Heart left ventricle (tissue), 16 donors: ENCODE results near the gene PLSCR5. TPM values are rescaled to one million over a fixed set of nuclear protein-coding genes. Genes with fewer than 3 reads are reported as not detected.

Experiments used
- ATAC-seq, 4 donors: fragments of 200-7000 bp; cut with Tn5 transposase; one replicate each; pipeline ENCODE4 v1.9.1; 2020 to 2022; ENCODE audit warnings: moderate library complexity in 4 of 4, mild to moderate bottlenecking in 3 of 4, moderate number of reproducible peaks in 1 of 4
- DNase-seq, 5 donors: peaks; one replicate each; pipeline ENCODE4 v3.0.0-alpha.2; 2020
- H3K27ac ChIP-seq, 12 donors: fragments of 200-600 bp; sonication (generic) in 4 of 12; one replicate each; pipeline versions ENCODE4 v1.5.0 to v1.8.0; 2016 to 2022; ENCODE audit warnings: mild to moderate bottlenecking in 2 of 12
- H3K27me3 ChIP-seq, 9 donors: fragments of 200-600 bp; sonication (generic) in 2 of 9; one replicate each; pipeline versions ENCODE4 v1.5.1 to v1.8.0; 2016 to 2022; ENCODE audit warnings: mild to moderate bottlenecking in 3 of 9
- H3K36me3 ChIP-seq, 9 donors: fragments of 200-600 bp; sonication (generic) in 2 of 9; one replicate each; pipeline versions ENCODE4 v1.5.0 to v1.8.0; 2018 to 2022; ENCODE audit warnings: mild to moderate bottlenecking in 2 of 9
- H3K4me1 ChIP-seq, 12 donors: fragments of 200-600 bp; sonication (generic) in 4 of 12; one replicate each; pipeline versions ENCODE4 v1.5.0 to v1.8.0; 2016 to 2022; ENCODE audit warnings: mild to moderate bottlenecking in 3 of 12
- H3K4me3 ChIP-seq, 12 donors: fragments of 200-600 bp; sonication (generic) in 4 of 12; one replicate each; pipeline versions ENCODE4 v1.5.0 to v1.8.0; 2017 to 2022; ENCODE audit warnings: mild to moderate bottlenecking in 9 of 12, moderate library complexity in 4 of 12
- H3K9me3 ChIP-seq, 12 donors: fragments of 200-600 bp; sonication (generic) in 4 of 12; one replicate each; pipeline versions ENCODE4 v1.5.0 to v1.8.0; 2016 to 2022; ENCODE audit warnings: mild to moderate bottlenecking in 1 of 12
- POLR2A ChIP-seq, 2 donors: fragments of 450-650 bp; IDR thresholded peaks; one replicate each; pipeline ENCODE4 v1.6.1; 2017; ENCODE audit warnings: antibody characterized with exemption in 2 of 2, mild to moderate bottlenecking in 2 of 2, moderate library complexity in 2 of 2
- WGBS, 4 donors: extraction: QIAGEN DNeasy Blood & Tissue Kit in 2 of 4; methylation state at CpG; one replicate each; pipeline versions ENCODE4 v1.1.5 to v1.1.7; 2013 to 2018; 5-methylcytosine and 5-hydroxymethylcytosine counted together
- intact Hi-C, 10 donors: fragments of 100-400 bp; cut with DNase I; formaldehyde crosslinking; loops; one replicate each; pipeline versions ENCODE4 v1.11.1 to v1.14.2; 2022
- polyA plus RNA-seq, 2 donors: library from polyadenylated mRNA; stranded (reverse); fragments of 200-250 nt; gene quantifications; one replicate each; pipeline ENCODE4 v1.2.3, GENCODE V29; 2013
- total RNA-seq, 9 donors: library from RNA; depleted of rRNA in 2 of 9; stranded (reverse); fragments of >200 nt in 2 of 9; fragmentation: NEBNext Ultra II Directional in 3 of 9; extraction: Animal tissue kit (Norgen Biotek cat#: 25700) in 3 of 9; gene quantifications; one replicate each; pipeline versions ENCODE4 v1.1.0 to v1.2.4, GENCODE V29; 2016 to 2023
- TF ChIP-seq, protein P1 (sequence below), 12 donors: fragments of 200-600 bp; sonication (generic) in 4 of 12; IDR thresholded peaks; one replicate each; pipeline versions ENCODE4 v1.5.0 to v1.8.0; 2018 to 2022; ENCODE audit warnings: antibody characterized with exemption in 12 of 12, mild to moderate bottlenecking in 5 of 12
- donor health status: ischemic (EF 13 %, LVEDD 7.1; RV severe dilation, severe dysfunction).
- donor health status: healthy with polysubstance abuse.
- donor health status: DM: no; HTN: yes; CAD: no.
- donor health status: DM: no; HTN: no; CAD: no.
- donor health status: ischemic (EF 25% LVEDD 6.9; RV normal size, moderate dysfunction).
- donor health status: ischemic (EF 25% LVEDD 5.7; RV mildly dilated, moderate dysfunction).
- donor health status: healthy.
- donor health status: DM: yes; HTN: yes; CAD: no.
- donor health status: ischemic (EF 35%, LVEDD 5.7; RV mildly dilated, moderate dysfunction).
- donor health status: nonischemic (EF 11% LVEDD 7.7; RV severe dilation, severe dysfunction).
- donor health status: DM: yes; HTN: yes; CAD: no.
- donor health status: PGD.
- donor health status: ischemic (EF 29% LVEDD 5.4; RV normal size, mild dysfunction).
- donor health status: nonischemic (EF 23%, LVEDD 6.1; RV moderate dilation, normal function).

Gene PLSCR5
- total and polyA plus RNA-seq, 11 donors: not detected

DNA sequence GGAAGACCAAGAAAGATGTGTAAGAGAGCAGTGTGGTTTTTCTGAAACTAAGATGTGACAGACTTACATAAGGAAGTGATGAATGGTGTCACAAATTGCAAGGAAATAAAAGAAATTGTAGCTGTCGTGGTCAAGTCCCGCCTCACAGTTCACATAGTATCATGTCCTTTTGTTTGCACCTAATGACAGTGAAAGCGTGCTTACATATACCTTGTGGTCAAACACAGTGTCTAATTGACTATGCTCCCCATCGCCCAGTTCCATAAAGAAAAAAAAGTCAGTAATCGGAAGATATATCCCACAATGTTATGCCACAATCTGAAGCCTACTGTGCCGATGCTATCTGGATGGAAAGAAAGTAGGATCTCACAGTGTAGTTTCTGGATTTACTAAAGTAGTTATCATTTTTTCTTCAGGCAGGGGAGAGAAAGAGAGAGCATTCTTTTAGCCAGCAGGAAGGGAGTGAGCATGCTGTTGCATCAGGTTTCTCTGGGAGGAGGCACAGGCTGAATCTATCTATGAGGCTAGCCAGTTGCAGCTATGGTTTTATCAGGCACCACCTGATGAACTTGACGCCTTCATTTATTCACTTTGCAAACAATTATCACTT lies 50.9 kb downstream of the PLSCR5 start:
- H3K36me3 ChIP-seq: no peaks in the 10 kb centered on the region
- H3K27me3 ChIP-seq: no peaks in the 10 kb centered on the region
- DNase-seq (no peak), ATAC-seq (no peak)
- intact Hi-C loops: no loop called here
- no peak for TF ChIP-seq POLR2A (IDR thresholded peaks at IDR 0.05)
- TF ChIP-seq, protein P1, sequence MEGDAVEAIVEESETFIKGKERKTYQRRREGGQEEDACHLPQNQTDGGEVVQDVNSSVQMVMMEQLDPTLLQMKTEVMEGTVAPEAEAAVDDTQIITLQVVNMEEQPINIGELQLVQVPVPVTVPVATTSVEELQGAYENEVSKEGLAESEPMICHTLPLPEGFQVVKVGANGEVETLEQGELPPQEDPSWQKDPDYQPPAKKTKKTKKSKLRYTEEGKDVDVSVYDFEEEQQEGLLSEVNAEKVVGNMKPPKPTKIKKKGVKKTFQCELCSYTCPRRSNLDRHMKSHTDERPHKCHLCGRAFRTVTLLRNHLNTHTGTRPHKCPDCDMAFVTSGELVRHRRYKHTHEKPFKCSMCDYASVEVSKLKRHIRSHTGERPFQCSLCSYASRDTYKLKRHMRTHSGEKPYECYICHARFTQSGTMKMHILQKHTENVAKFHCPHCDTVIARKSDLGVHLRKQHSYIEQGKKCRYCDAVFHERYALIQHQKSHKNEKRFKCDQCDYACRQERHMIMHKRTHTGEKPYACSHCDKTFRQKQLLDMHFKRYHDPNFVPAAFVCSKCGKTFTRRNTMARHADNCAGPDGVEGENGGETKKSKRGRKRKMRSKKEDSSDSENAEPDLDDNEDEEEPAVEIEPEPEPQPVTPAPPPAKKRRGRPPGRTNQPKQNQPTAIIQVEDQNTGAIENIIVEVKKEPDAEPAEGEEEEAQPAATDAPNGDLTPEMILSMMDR (IDR thresholded peaks at IDR 0.05): no peak
- H3K27ac ChIP-seq: no peak overlapping the region
- peaks cover 0 to 30% (median 0%) of the 10 kb centered on the region in 12 donors for H3K4me1 ChIP-seq
- H3K4me3 ChIP-seq: no peak overlapping the region
- 85 to 91% (median 89%) methylated on average over 7 of the region's 7 CpGs for WGBS, 4 donors
- no peaks in the 10 kb centered on the region for H3K9me3 ChIP-seq

DNA sequence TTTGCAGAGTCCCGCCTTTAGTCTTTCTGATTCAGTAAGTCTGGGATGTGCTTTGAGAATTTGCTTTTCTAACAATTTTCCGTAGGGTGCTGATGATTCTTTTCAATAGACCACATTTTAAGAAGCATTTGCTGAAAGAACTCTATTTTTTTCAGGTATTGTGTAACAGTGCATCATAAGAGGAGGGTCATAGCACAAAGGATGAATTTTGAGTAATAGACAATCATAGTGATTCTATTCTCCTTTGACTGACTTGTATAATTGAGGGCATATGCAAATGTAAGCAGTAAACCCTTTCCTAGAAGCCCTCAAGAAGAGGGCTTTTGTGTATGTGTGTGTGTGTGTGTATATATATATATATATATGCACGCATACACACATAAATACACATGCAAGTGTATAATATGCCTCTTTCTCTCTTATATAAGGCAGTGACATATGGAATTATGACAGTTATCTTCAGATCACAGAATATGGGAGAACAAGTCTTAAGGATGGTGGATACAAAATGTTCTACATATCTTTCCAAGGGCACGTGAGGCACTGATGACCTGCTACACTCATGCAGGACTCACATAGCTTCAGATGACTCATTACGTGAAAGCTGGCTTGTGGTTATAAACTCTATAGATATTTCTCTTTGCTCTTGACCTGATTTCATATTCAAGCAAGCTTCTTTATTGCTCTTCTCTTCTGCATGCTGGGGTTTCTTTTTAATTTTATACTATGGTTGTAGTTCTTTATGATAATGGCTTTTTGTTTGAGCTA lies 54.2 kb downstream of the PLSCR5 start:
- no peak for DNase-seq
- H3K4me1 ChIP-seq: peaks cover 0 to 18% (median 0%) of the 10 kb centered on the region in 12 donors
- no peaks in the 10 kb centered on the region for H3K9me3 ChIP-seq
- H3K4me3 ChIP-seq: no peak overlapping the region
- no peak for TF ChIP-seq POLR2A (IDR thresholded peaks at IDR 0.05)
- TF ChIP-seq, protein P1 (IDR thresholded peaks at IDR 0.05): no peak
- no peak for ATAC-seq
- intact Hi-C loops: no loop called here
- peak overlapping the region in 1 of 12 donors; percentile 58 for H3K27ac ChIP-seq
- H3K27me3 ChIP-seq: no peaks in the 10 kb centered on the region
- no peaks in the 10 kb centered on the region for H3K36me3 ChIP-seq
- WGBS, 4 donors: 86 to 89% (median 87%) methylated on average over 5 of the region's 5 CpGs

DNA sequence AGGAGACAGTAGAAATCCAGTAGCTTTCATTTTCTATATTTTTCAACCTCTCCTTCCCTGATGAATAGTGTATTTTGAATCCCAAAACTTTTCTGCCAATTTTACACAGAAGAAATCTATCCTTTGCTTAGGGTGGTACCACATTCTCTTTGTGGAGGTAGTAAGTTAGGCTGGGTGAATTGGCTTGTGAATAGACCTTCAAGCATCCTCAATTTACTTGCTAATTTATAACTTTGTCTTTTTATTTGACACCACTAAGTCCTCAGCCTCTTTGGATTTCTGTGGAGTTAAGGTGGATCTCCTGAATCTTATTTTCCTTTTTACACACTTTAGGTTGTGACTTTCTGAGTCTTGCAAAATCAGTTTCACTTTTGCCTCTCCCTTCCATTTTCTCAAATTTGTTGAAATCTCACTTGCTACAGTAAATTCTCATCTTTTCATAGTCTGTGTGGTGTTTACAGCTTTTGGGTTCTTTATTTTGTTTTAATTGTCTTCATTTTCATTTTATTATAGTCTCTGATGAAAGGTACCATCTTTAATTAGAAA lies 55.0 kb downstream of the PLSCR5 start:
- Histone ChIP-seq H3K9me3 (no peaks in the 10 kb centered on the region), H3K4me3 (peak overlapping the region in 4 of 12 donors; percentile 8 to 18 (median 12)), H3K27ac (peak overlapping the region in 1 of 12 donors; percentile 58), H3K4me1 (peaks cover 0 to 23% (median 0%) of the 10 kb centered on the region in 12 donors), H3K27me3 (peaks cover 0 to 3% (median 0%) of the 10 kb centered on the region in 9 donors), H3K36me3 (no peaks in the 10 kb centered on the region)
- ATAC-seq (no peak), DNase-seq (no peak)
- intact Hi-C loops: no loop called here
- TF ChIP-seq POLR2A (IDR thresholded peaks at IDR 0.05): no peak
- TF ChIP-seq, protein P1 (IDR thresholded peaks at IDR 0.05): no peak

DNA sequence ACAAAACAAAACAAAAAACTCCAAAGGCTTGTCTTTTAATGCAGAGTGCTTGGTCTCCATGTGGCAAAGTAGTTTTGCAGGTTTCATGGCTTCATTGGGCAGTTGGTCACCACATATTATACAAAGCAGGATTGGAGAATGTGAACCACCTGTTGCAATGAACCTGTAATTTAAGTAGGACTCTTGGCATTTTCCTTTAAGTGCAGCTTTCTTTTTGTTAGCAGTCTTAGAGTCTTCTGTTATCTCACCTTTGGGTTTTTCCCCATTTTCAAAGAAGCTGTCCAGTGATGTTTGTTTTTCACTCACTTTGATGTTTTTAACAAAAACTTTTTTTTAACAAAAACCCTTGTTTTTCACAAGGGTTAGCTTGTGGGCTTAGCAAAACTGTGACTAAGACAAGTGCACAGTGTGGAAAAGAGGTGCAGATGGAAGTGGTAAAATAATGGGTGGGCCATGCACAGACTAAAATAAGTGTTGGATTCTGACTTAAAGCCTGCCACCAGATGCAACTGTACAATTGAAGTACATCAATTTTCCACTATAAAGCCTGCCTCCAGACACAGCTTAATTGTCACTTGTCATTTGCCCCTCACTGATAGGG lies 57.8 kb downstream of the PLSCR5 start:
- H3K36me3 ChIP-seq: no peaks in the 10 kb centered on the region
- TF ChIP-seq POLR2A (IDR thresholded peaks at IDR 0.05): no peak
- TF ChIP-seq, protein P1 (IDR thresholded peaks at IDR 0.05): no peak
- peaks cover 0 to 30% (median 2%) of the 10 kb centered on the region in 12 donors for H3K4me1 ChIP-seq
- no peak overlapping the region for H3K27ac ChIP-seq
- ATAC-seq (no peak), DNase-seq (no peak)
- peaks cover 0 to 3% (median 0%) of the 10 kb centered on the region in 9 donors for H3K27me3 ChIP-seq
- H3K4me3 ChIP-seq: no peak overlapping the region
- intact Hi-C loops: no loop called here
- no peaks in the 10 kb centered on the region for H3K9me3 ChIP-seq
